AG04449 (cell line): ENCODE measurements around the gene PRRG2.

Experiments
- CTCF ChIA-PET: fragments of 350-600 bp; formaldehyde crosslinking; extraction: SDS; loops from one replicate; lab custom pipeline; 2021; ENCODE audit warnings: antibody characterized with exemption; lab: Yijun Ruan, JAX
- POLR2A ChIA-PET: fragments of 400-600, 350-600 bp; formaldehyde crosslinking; extraction: SDS; loops from one replicate; lab custom pipeline; 2020; ENCODE audit warnings: antibody characterized with exemption, inconsistent platforms; lab: Yijun Ruan, JAX
- DNase-seq: peaks from one replicate; pipeline ENCODE4 v3.0.0-alpha.2; 2010; ENCODE audit warnings: low read depth, low spot score
- H3K4me3 ChIP-seq: 2 replicates; pipeline ENCODE4 v1.5.1; 2011; ENCODE audit warnings: low read depth, mild to moderate bottlenecking, control low read depth, low read length
- TF ChIP-seq, protein P1 (sequence below): IDR thresholded peaks from one replicate; pipeline ENCODE4 v1.5.1; 2011; ENCODE audit warnings: mild to moderate bottlenecking, moderate library complexity, low read length, control low read depth, inconsistent platforms; ENCODE audit not compliant: insufficient read depth; ENCODE audit errors: missing control alignments

The PRRG2 gene

DNA sequence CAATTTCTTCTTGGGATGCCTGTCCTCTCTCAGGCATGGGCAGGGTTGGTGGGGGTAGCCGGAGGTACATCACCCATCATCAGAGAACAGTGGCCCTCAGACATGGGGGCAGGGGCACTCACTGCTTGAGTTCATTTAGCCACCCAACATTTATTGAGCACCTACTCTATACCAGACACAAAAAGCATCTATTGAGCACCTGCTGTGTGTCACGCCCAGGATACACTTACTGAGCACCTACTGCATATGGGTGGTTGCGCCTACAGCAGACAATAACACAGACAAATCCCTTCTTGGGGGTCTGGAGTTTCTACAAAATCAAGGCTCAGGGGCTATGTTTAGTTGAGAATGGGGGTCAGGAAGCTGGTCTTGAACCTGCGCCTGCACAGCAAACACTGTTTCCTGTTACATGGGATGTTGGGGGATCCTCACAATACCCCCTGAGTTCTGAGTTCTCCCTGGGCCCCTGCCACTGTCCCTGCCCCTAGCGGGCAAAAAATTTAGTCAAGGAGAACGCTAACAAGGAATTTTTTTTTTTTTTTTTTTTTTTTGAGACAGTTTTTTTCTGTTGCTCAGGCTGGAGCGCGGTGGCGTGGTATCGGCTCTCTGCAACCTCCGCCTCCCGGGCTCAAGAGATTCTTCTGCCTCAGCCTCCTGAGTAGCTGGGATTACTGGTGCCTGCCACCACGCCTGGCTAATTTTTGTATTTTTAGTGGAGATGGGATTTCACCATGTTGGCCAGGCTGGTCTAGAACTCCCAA lies 41.7 kb upstream of the PRRG2 start:
- POLR2A ChIA-PET = interaction anchor here (0.9 kb wide), 1 partner anchor 11 kb away, joined by 3 read pairs; the partner anchor contains the start of gene RCN3
- DNase-seq = no peak

DNA sequence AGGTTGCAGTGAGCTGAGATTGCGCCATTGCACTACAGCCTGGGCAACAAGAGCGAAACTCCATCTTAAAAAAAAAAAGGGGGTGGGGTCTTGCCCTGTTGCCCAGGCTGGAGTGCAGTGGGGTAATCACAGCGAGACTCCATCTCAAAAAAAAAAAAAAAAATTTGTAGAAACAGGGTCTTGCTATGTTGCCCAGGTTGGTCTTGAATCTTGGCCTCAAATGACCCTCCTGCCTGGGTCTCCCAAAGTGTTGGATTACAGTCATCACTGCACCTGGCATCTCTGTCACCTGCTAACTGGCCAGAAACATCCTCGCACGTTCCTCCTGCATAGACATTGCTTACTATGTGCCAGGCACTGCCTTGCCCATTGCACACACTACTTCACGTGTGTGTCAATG lies 39.2 kb upstream of the PRRG2 start:
- no peak overlapping the region for H3K4me3 ChIP-seq
- TF ChIP-seq, protein P1, sequence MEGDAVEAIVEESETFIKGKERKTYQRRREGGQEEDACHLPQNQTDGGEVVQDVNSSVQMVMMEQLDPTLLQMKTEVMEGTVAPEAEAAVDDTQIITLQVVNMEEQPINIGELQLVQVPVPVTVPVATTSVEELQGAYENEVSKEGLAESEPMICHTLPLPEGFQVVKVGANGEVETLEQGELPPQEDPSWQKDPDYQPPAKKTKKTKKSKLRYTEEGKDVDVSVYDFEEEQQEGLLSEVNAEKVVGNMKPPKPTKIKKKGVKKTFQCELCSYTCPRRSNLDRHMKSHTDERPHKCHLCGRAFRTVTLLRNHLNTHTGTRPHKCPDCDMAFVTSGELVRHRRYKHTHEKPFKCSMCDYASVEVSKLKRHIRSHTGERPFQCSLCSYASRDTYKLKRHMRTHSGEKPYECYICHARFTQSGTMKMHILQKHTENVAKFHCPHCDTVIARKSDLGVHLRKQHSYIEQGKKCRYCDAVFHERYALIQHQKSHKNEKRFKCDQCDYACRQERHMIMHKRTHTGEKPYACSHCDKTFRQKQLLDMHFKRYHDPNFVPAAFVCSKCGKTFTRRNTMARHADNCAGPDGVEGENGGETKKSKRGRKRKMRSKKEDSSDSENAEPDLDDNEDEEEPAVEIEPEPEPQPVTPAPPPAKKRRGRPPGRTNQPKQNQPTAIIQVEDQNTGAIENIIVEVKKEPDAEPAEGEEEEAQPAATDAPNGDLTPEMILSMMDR = no peak
- POLR2A ChIA-PET = no interaction called here
- CTCF ChIA-PET = interaction anchor here (1.1 to 4.2 kb wide), 2 partner anchors 28 to 69 kb away, joined by 4 to 25 read pairs; partner anchors contain the start of gene FLT3LG
- no peak for DNase-seq

More for the DNA sequence above, 41.7 kb upstream of the PRRG2 start:
- no peak overlapping the region for H3K4me3 ChIP-seq
- TF ChIP-seq, protein P1 = no peak
- CTCF ChIA-PET = interaction anchor here (0.7 to 3.7 kb wide), 3 partner anchors 9 to 66 kb away, joined by 3 to 36 read pairs (median 5); no protein-coding TSS in a partner anchor

DNA sequence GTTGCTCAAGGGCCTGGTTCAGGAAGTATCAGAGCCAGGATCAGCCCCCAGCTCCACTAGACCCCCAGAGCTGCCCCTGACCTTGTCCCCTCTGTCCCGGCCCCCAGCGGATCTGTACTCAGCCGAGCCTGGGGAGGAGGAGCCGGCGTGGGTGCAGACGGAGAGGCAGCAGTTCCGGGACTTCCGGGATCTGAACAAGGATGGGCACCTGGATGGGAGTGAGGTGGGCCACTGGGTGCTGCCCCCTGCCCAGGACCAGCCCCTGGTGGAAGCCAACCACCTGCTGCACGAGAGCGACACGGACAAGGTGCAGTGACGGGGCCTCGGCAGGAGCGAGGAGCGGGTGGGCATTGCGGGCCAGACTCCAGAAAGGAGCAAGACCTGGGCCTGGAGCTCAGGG lies 38.7 kb upstream of the PRRG2 start:
- no peak overlapping the region for H3K4me3 ChIP-seq
- POLR2A ChIA-PET = interaction anchor here (0.9 kb wide), 1 partner anchor 15 kb away, joined by 3 read pairs; the partner anchor contains the start of gene RCN3
- CTCF ChIA-PET = interaction anchor here (1.3 to 4.2 kb wide), 2 partner anchors 10 to 28 kb away, joined by 3 to 25 read pairs; no protein-coding TSS in a partner anchor
- no peak for DNase-seq
- TF ChIP-seq, protein P1 = no peak

DNA sequence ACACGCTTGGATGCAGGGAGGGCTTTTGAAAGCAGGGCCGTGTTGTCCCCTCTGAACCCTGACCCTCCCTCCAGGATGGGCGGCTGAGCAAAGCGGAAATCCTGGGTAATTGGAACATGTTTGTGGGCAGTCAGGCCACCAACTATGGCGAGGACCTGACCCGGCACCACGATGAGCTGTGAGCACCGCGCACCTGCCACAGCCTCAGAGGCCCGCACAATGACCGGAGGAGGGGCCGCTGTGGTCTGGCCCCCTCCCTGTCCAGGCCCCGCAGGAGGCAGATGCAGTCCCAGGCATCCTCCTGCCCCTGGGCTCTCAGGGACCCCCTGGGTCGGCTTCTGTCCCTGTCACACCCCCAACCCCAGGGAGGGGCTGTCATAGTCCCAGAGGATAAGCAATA lies 38.1 kb upstream of the PRRG2 start:
- CTCF ChIA-PET = interaction anchor here (0.7 to 4.2 kb wide), 4 partner anchors 9 to 27 kb away, joined by 3 to 25 read pairs (median 3); no protein-coding TSS in a partner anchor
- TF ChIP-seq, protein P1 = no peak
- POLR2A ChIA-PET = interaction anchor here (0.9 kb wide), 1 partner anchor 16 kb away, joined by 3 read pairs; the partner anchor contains the start of gene RCN3

DNA sequence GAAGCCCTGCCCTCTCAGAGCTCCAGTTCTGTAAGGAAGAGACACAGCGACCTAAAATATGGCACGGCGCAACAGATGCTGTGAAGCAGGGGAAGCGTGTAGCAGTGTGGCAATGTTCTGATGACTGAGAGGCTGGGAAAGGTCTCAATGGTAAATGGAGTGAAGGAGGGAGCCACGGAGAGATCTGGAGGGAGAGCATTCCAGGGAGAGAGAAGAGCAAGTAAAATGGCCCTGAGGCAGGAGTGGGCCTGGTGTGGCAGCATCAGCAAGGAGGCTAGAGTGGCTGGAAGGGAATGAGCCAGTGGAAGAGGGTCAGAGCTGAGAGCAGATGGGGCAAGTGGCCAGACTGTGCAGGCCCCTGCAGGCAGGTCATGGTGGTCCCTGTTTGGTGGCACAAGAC lies 37.0 kb upstream of the PRRG2 start:
- CTCF ChIA-PET = interaction anchor here (4.2 to 8.5 kb wide), 3 partner anchors 17 to 27 kb away, joined by 25 to 65 read pairs (median 59); no protein-coding TSS in a partner anchor
- TF ChIP-seq, protein P1 = no peak
- no peak overlapping the region for H3K4me3 ChIP-seq
- no peak for DNase-seq
- POLR2A ChIA-PET = no interaction called here

More for the DNA sequence above, 38.1 kb upstream of the PRRG2 start:
- no peak for DNase-seq
- H3K4me3 ChIP-seq = no peak overlapping the region
